ENCODE data around the gene ZIC1.

The ZIC1 gene

GRCh38 chr3:147397875-147398812 is 11.0 kb upstream of the ZIC1 start:
- Mint-ChIP-seq H3K27ac (no peak overlapping the region), H3K4me1 (ENCODE audit: low read depth) (peaks cover 3% of the 10 kb centered on the region), H3K9me3 (ENCODE audit: low read depth) (no peaks in the 10 kb centered on the region), H3K4me3 (no peak overlapping the region), H3K36me3 (peaks cover 5% of the 10 kb centered on the region), H3K27me3 (peaks cover 50% of the 10 kb centered on the region)

GRCh38 chr3:147398813-147399534 is 10.2 kb upstream of the ZIC1 start:
- Mint-ChIP-seq H3K36me3 (peaks cover 3% of the 10 kb centered on the region), H3K9me3 (ENCODE audit: low read depth) (no peaks in the 10 kb centered on the region), H3K27me3 (peaks cover 54% of the 10 kb centered on the region), H3K4me1 (ENCODE audit: low read depth) (peaks cover 2% of the 10 kb centered on the region), H3K27ac (no peak overlapping the region), H3K4me3 (no peak overlapping the region)

- H3K27me3 Mint-ChIP-seq: peaks cover 51% of the 10 kb centered on the region
- H3K27ac Mint-ChIP-seq: no peak overlapping the region
- no peaks in the 10 kb centered on the region for H3K4me1 Mint-ChIP-seq (ENCODE audit: low read depth)
- no peak overlapping the region for H3K4me3 Mint-ChIP-seq
- peaks cover under 1% of the 10 kb centered on the region for H3K36me3 Mint-ChIP-seq
- no peaks in the 10 kb centered on the region for H3K9me3 Mint-ChIP-seq (ENCODE audit: low read depth)
Measured at GRCh38 chr3:147400111-147400510, 9.1 kb upstream of the ZIC1 start.

- no peaks in the 10 kb centered on the region for H3K4me1 Mint-ChIP-seq (ENCODE audit: low read depth)
- no peaks in the 10 kb centered on the region for H3K9me3 Mint-ChIP-seq (ENCODE audit: low read depth)
- no peaks in the 10 kb centered on the region for H3K36me3 Mint-ChIP-seq
- H3K4me3 Mint-ChIP-seq: no peak overlapping the region
- no peak overlapping the region for H3K27ac Mint-ChIP-seq
- peaks cover 45% of the 10 kb centered on the region for H3K27me3 Mint-ChIP-seq
Measured at GRCh38 chr3:147400999-147401398, 8.2 kb upstream of the ZIC1 start.

DNA sequence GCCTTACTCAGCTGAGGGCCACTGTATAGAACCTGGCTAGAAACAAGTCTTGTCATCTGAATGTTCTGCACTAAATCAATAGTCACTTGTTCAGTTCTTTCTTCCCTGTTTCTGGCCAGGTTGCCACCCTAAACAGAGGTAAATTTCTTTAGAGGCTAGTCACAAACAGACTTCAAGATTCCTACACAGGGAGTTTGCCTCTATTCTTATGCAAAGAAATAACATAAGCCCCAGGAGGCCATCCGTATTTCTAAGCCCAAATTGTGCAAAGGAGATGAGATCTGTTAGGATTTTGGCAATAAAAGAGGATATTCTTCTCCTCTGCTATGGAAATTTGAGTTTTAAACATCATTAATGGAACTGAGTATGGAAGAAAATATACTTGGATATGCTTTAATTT is 7.7 kb upstream of the ZIC1 start:
- Mint-ChIP-seq H3K36me3 (no peaks in the 10 kb centered on the region), H3K27ac (no peak overlapping the region), H3K9me3 (ENCODE audit: low read depth) (no peaks in the 10 kb centered on the region), H3K4me1 (ENCODE audit: low read depth) (no peaks in the 10 kb centered on the region), H3K4me3 (no peak overlapping the region), H3K27me3 (peaks cover 48% of the 10 kb centered on the region)

- Mint-ChIP-seq H3K36me3 (no peaks in the 10 kb centered on the region), H3K4me1 (ENCODE audit: low read depth) (no peaks in the 10 kb centered on the region), H3K9me3 (ENCODE audit: low read depth) (no peaks in the 10 kb centered on the region), H3K27me3 (peaks cover 53% of the 10 kb centered on the region), H3K4me3 (no peak overlapping the region), H3K27ac (no peak overlapping the region)
Measured at GRCh38 chr3:147402159-147402558, 7.0 kb upstream of the ZIC1 start.

DNA sequence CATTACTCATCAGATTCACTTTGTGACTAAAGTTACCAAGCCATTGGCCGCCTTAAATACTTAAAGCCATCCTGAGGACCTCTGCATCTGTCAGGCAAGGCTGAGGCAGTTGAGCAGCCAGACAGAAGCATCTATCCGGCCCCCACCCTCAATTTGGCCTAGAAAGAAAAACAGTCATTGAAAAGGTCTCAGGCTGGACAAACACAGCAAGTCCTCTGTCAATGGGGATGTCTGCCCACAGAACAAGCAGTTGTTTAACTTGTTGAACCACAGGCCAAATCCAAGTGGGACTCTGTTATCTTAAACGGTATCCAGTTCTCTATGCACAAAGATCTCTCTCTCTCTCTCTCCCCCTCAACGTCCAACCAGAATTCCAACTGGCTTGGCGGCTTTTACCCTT is 5.7 kb upstream of the ZIC1 start:
- no peak overlapping the region for H3K4me3 Mint-ChIP-seq
- peaks cover 7% of the 10 kb centered on the region for H3K4me1 Mint-ChIP-seq (ENCODE audit: low read depth)
- peaks cover 63% of the 10 kb centered on the region for H3K27me3 Mint-ChIP-seq
- H3K27ac Mint-ChIP-seq: no peak overlapping the region
- no peaks in the 10 kb centered on the region for H3K9me3 Mint-ChIP-seq (ENCODE audit: low read depth)
- no peaks in the 10 kb centered on the region for H3K36me3 Mint-ChIP-seq

GRCh38 chr3:147404000-147404799 is 5.0 kb upstream of the ZIC1 start:
- Mint-ChIP-seq H3K4me1 (ENCODE audit: low read depth) (peaks cover 12% of the 10 kb centered on the region), H3K4me3 (no peak overlapping the region), H3K27me3 (peaks cover 62% of the 10 kb centered on the region), H3K27ac (no peak overlapping the region), H3K9me3 (ENCODE audit: low read depth) (no peaks in the 10 kb centered on the region), H3K36me3 (no peaks in the 10 kb centered on the region)

- H3K4me1 Mint-ChIP-seq (ENCODE audit: low read depth): peaks cover 15% of the 10 kb centered on the region
- no peaks in the 10 kb centered on the region for H3K9me3 Mint-ChIP-seq (ENCODE audit: low read depth)
- H3K27me3 Mint-ChIP-seq: peaks cover 57% of the 10 kb centered on the region
- no peaks in the 10 kb centered on the region for H3K36me3 Mint-ChIP-seq
- H3K27ac Mint-ChIP-seq: no peak overlapping the region
- no peak overlapping the region for H3K4me3 Mint-ChIP-seq
Measured at GRCh38 chr3:147404800-147405230, 4.3 kb upstream of the ZIC1 start.

DNA sequence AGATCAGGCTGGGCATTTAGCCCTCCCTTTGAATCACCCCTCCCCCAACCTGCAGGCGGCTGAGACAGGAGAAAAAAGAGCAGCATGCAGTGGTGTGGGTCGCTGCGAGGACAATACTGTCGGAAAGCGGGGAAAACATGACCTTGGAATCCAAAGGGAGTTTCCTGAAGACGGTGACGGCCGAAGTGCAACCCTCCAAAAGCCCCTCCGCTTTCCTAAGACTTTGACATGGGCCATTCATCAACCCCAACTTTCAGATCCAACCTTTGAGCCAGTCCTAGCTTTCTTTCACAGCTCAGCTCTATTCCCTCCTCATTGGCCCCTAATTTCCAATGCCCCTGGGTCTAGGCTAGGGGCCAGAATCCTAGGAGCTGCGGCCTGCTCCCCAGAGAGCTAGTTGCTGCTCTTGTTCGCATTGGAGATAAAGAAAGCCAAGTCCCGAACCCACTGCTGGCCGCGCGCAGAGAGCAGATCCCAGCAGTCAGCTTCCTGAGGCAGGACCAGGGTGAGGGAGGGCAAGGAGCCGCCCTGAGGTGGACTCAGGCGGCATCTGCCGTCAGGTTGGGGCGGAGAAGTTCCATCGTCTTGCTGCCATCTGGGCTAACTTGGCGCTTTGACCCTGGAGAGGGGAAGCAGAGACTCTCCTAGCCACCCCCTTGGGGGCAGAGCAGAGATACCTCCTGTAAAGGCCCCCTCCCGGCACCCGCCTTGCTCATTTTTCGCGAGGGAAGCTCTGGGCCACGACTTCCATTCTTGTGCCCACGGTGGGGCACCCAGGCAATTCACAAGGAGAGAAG is 3.7 kb upstream of the ZIC1 start:
- Mint-ChIP-seq H3K4me1 (ENCODE audit: low read depth) (peaks cover 15% of the 10 kb centered on the region), H3K27ac (no peak overlapping the region), H3K36me3 (no peaks in the 10 kb centered on the region), H3K27me3 (peaks cover 54% of the 10 kb centered on the region), H3K9me3 (ENCODE audit: low read depth) (no peaks in the 10 kb centered on the region), H3K4me3 (no peak overlapping the region)

- H3K27ac Mint-ChIP-seq: no peak within 1 kb of the TSS
- no peak within 1 kb of the TSS for H3K4me3 Mint-ChIP-seq
- H3K4me1 Mint-ChIP-seq (ENCODE audit: low read depth): peaks cover 23% of the 10 kb centered on the region
- H3K9me3 Mint-ChIP-seq (ENCODE audit: low read depth): no peaks in the 10 kb centered on the region
- H3K27me3 Mint-ChIP-seq: peaks cover 52% of the 10 kb centered on the region
- peaks cover under 1% of the 10 kb centered on the region for H3K36me3 Mint-ChIP-seq
Measured at GRCh38 chr3:147406028-147406931, 2.9 kb upstream of the ZIC1 start, which contains the start of gene ZIC4. Gene ZIC4 (minus strand): TSS chr3:147406543. CDS start chr3:147402797, 3,746 bp downstream.

DNA sequence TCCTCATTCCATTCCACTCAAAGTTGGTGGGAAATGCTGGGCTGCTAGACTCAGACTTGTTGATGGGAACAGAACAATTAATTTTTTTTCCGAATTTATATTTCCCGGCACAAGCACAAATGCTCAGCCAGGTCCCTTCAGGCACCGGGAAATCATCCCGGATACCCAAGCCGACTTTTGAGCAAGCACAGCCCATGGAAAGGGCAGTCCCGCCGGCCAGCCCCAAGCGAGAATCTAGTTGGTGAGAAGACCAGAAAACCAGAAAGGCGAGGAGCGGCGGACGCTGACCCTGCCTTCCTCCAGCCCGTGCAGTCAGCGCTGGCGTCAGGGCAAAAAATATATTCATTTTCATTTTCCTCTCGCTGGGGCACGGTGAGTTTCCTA is 2.1 kb upstream of the ZIC1 start:
- H3K27me3 Mint-ChIP-seq: peaks cover 53% of the 10 kb centered on the region
- H3K9me3 Mint-ChIP-seq (ENCODE audit: low read depth): no peaks in the 10 kb centered on the region
- H3K4me1 Mint-ChIP-seq (ENCODE audit: low read depth): peaks cover 28% of the 10 kb centered on the region
- no peak overlapping the region for H3K27ac Mint-ChIP-seq
- H3K36me3 Mint-ChIP-seq: peaks cover 5% of the 10 kb centered on the region
- H3K4me3 Mint-ChIP-seq: no peak overlapping the region

DNA sequence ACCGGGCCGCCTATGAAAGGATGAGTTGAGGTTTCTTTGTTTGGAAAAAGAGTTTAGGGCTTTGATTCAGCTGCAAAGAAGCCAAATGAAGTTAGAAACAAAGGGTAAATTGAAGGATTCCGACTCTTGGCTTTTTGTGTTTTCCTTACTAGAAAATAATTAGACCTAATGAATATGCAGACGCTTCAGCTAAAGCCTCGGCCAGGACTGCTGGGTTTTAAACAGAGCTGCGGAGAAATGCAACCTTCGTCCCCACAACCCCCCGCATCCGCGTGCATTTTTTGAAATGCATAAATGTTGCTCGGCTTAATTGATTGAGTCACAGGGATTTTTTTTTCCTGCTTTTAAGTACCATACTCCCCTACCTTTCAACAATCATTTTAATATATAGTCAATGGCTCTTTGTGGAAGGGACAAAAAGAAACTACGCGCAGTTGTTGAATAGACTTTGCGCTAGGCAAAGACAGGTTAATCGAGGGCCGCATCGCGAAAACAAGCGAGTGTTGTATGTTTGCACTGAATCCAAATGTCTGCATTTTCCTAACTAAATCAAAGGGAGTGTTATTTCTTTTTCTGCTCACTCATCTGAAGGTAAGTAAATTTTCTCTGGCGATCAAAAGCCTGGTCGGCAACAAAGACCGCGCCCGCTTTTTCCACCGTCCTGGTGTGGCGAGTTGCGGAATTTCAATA is 1.5 kb upstream of the ZIC1 start:
- Mint-ChIP-seq H3K4me3 (no peak overlapping the region), H3K9me3 (ENCODE audit: low read depth) (no peaks in the 10 kb centered on the region), H3K27ac (peak overlapping the region; percentile 61), H3K4me1 (ENCODE audit: low read depth) (peaks cover 33% of the 10 kb centered on the region), H3K36me3 (peaks cover 5% of the 10 kb centered on the region), H3K27me3 (peaks cover 53% of the 10 kb centered on the region)
